OCI-LY7 (cell line): Measurements from ENCODE around the gene PATJ. TPM values are rescaled to one million over a fixed set of nuclear protein-coding genes. Genes with fewer than 3 reads are reported as not detected.
A peak's percentile ranks its signal among the peaks of the same experiment; 100 is the strongest.

Source experiments
- BruUV-seq: library from RNA; stranded (reverse); fragments of 400-500 nt; replicated peaks from 2 replicates; lab custom pipeline; 2021; lab: Mats Ljungman, UMichigan
- CTCF ChIA-PET: fragments of 300-600 bp; sonication (Branson Sonifier 250); formaldehyde crosslinking; loops from one replicate; lab custom pipeline; 2022; ENCODE audit warnings: antibody characterized with exemption; ENCODE audit not compliant: unreplicated experiment; lab: Charles Lee
- POLR2A ChIA-PET: fragments of 300-600 bp; sonication (Branson Sonifier 250); formaldehyde crosslinking; loops from one replicate; lab custom pipeline; 2022; ENCODE audit warnings: antibody characterized with exemption; lab: Charles Lee
- DNase-seq: peaks from one replicate; pipeline ENCODE4 v3.0.0-alpha.2; 2015; ENCODE audit warnings: low spot score
- H2AFZ ChIP-seq: fragments of 200-600 bp; sonication (generic), shearing (Covaris generic); 2 replicates; pipeline ENCODE4 v1.6.1; 2014; ENCODE audit warnings: mild to moderate bottlenecking, antibody characterized with exemption, low read length, moderate library complexity
- H3K27ac ChIP-seq: fragments of 200-600 bp; sonication (generic); 2 replicates; pipeline ENCODE4 v1.5.1; 2014; ENCODE audit warnings: mixed run types, low read depth, mild to moderate bottlenecking, moderate library complexity, low read length, inconsistent platforms; ENCODE audit not compliant: poor library complexity, severe bottlenecking
- H3K36me3 ChIP-seq: fragments of 200-600 bp; sonication (generic); 2 replicates; pipeline ENCODE4 v1.6.1; 2014; ENCODE audit warnings: mild to moderate bottlenecking, antibody characterized with exemption, low read length, moderate library complexity, mixed read lengths; ENCODE audit not compliant: insufficient read depth
- H3K4me1 ChIP-seq: fragments of 200-600 bp; sonication (generic); 2 replicates; pipeline ENCODE4 v1.5.1; 2014; ENCODE audit warnings: mild to moderate bottlenecking, low read length; ENCODE audit not compliant: insufficient read depth, poor library complexity, severe bottlenecking
- H3K4me2 ChIP-seq: fragments of 200-600 bp; sonication (generic); 2 replicates; pipeline ENCODE4 v1.6.1; 2014; ENCODE audit warnings: mild to moderate bottlenecking, low read length
- H3K4me3 ChIP-seq: fragments of 200-600 bp; sonication (generic); 2 replicates; pipeline ENCODE4 v1.5.1; 2014; ENCODE audit warnings: mild to moderate bottlenecking, low read depth, low read length; ENCODE audit not compliant: poor library complexity, severe bottlenecking
- H3K79me2 ChIP-seq: fragments of 200-600 bp; sonication (generic); 2 replicates; pipeline ENCODE4 v1.6.1; 2016; ENCODE audit warnings: low read depth, mild to moderate bottlenecking, low read length, moderate library complexity, mixed read lengths; ENCODE audit not compliant: insufficient read depth
- H3K9me2 ChIP-seq: fragments of 200-600 bp; sonication (generic); 2 replicates; pipeline ENCODE4 v1.6.1; 2016; ENCODE audit warnings: mild to moderate bottlenecking, low read length, mixed read lengths; ENCODE audit not compliant: insufficient read depth
- H3K9me3 ChIP-seq: fragments of 200-600 bp; sonication (generic); 2 replicates; pipeline ENCODE4 v1.6.1; 2014; ENCODE audit warnings: mild to moderate bottlenecking, mixed run types, low read length, mixed read lengths
- H4K20me1 ChIP-seq: fragments of 200-600 bp; sonication (generic); 2 replicates; pipeline ENCODE4 v1.6.1; 2014; ENCODE audit warnings: mild to moderate bottlenecking, antibody characterized with exemption, low read length, moderate library complexity, mixed read lengths; ENCODE audit not compliant: insufficient read depth
- CTCF ChIP-seq: fragments of 200-600 bp; sonication (generic); conservative IDR thresholded peaks from 2 replicates; pipeline ENCODE4 v1.5.1; 2014; ENCODE audit warnings: mild to moderate bottlenecking, antibody characterized with exemption, low read length, moderate library complexity, mixed read lengths
- EZH2phosphoT487 ChIP-seq: fragments of 200-600 bp; sonication (generic); IDR thresholded peaks from 2 replicates; pipeline ENCODE4 v1.6.1; 2018; ENCODE audit warnings: low read depth, borderline replicate concordance, mild to moderate bottlenecking, mixed run types, antibody characterized with exemption, low read length, moderate library complexity, mixed read lengths
- intact Hi-C: fragments of 100-400 bp; cut with micrococcal nuclease; formaldehyde crosslinking; loops from one replicate; pipeline ENCODE4 v1.10.0; 2022; ENCODE audit not compliant: unreplicated experiment
- total RNA-seq, 2 experiments: library from RNA; depleted of rRNA in 1 of 2; stranded (reverse); fragments of >200 nt in 1 of 2; shearing (Covaris generic) in 1 of 2; gene quantifications; 2 replicates each; pipeline ENCODE4 v1.2.3, GENCODE V29; 2014 to 2022

Gene PATJ
- total RNA-seq, 2 experiments from 2014 or later, result 0.95 to 4.0 TPM

DNA sequence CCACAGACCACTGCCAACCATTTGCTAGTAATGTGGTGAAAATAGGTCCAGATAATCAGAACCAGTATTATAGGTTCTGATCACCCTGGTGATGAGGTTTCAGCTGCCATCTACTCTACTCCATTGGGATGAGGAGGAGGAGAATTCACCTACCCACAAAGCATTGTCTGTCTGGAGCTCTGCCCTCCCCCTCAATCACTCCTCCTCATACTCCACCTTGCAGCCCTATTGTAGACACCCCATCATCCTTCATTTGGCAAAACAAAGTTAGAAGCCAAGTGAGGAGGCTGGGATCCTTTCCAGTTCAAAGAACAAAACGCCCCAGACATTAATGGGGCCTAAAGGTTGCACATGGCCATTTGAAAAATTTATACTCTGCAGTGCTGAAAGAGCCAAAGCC, 295.0 kb downstream of the PATJ start:
- CTCF ChIA-PET, result no interaction called here
- DNase-seq, result no peak
- Histone ChIP-seq H3K27ac (no peak overlapping the region), H3K9me3 (no peaks in the 10 kb centered on the region), H4K20me1 (no peaks in the 10 kb centered on the region), H3K4me3 (no peak overlapping the region), H2AFZ (no peak overlapping the region), H3K4me1 (no peaks in the 10 kb centered on the region), H3K36me3 (no peaks in the 10 kb centered on the region), H3K9me2 (no peaks in the 10 kb centered on the region), H3K79me2 (no peaks in the 10 kb centered on the region), H3K4me2 (no peak overlapping the region)
- no peak for TF ChIP-seq CTCF
- no peak for TF ChIP-seq EZH2phosphoT487
- no TSS peak for BruUV-seq
- POLR2A ChIA-PET, result interaction anchor here (0.6 kb wide), 2 partner anchors 13 to 251 kb away, joined by 3 to 6 read pairs; no protein-coding TSS in a partner anchor
- intact Hi-C loops, result no loop called here

DNA sequence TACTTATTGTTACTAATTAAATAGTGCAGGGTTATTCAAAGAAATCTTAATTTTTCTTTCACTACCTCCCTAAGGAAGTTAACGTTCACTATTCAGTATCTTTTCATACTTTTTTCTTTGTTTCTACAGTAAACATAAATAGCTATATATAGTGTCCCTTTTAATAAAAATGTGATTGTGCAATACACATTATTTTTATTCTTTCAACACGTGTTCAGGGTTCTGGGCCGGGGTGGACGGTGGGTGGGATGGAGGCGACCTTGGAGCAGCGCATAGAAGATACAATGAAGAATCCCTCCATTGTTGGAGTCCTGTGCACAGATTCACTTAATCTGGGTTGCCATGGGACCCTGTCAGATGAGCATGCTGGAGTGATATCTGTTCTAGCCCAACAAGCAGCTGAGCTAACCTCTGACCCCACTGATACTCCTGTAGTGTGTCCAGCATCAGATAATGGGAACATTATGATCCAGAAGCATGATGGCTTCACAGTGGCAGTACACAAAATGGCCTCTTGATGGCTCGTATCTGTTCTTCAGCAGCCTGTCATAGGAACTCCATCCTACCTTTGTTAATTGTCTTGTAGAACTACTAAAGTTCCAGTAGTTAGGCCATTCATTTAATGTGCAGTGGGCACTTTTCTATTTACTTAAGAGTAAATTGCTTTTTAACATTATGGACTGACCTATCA, 296.5 kb downstream of the PATJ start:
- ChIA-PET POLR2A (interaction anchor here (0.7 kb wide), 1 partner anchor 24 kb away, joined by 3 read pairs; no protein-coding TSS in a partner anchor), CTCF (no interaction called here)
- DNase-seq, result no peak
- BruUV-seq, result no TSS peak
- no peak overlapping the region for H3K4me2 ChIP-seq
- 0 out of 2 replicates have a peak, but pooled peaks have one; percentile 33 for TF ChIP-seq CTCF
- no peak for TF ChIP-seq EZH2phosphoT487
- H2AFZ ChIP-seq, result no peak overlapping the region
- H3K36me3 ChIP-seq, result no peaks in the 10 kb centered on the region
- H3K4me1 ChIP-seq, result no peaks in the 10 kb centered on the region
- no peaks in the 10 kb centered on the region for H3K9me3 ChIP-seq
- no peaks in the 10 kb centered on the region for H4K20me1 ChIP-seq
- H3K4me3 ChIP-seq, result no peak overlapping the region
- H3K9me2 ChIP-seq, result no peaks in the 10 kb centered on the region
- no peaks in the 10 kb centered on the region for H3K79me2 ChIP-seq
- H3K27ac ChIP-seq, result no peak overlapping the region
- intact Hi-C loops, result no loop called here

- BruUV-seq, result no TSS peak
- no peak for DNase-seq
- no peaks in the 10 kb centered on the region for H3K9me2 ChIP-seq
- no peak overlapping the region for H3K4me2 ChIP-seq
- POLR2A ChIA-PET, result no interaction called here
- no peaks in the 10 kb centered on the region for H3K36me3 ChIP-seq
- no peak overlapping the region for H3K4me3 ChIP-seq
- no peaks in the 10 kb centered on the region for H3K9me3 ChIP-seq
- CTCF ChIA-PET, result no interaction called here
- H3K27ac ChIP-seq, result no peak overlapping the region
- intact Hi-C loops, result no loop called here
- H3K4me1 ChIP-seq, result no peaks in the 10 kb centered on the region
- no peak overlapping the region for H2AFZ ChIP-seq
- no peaks in the 10 kb centered on the region for H4K20me1 ChIP-seq
- TF ChIP-seq CTCF (no peak), EZH2phosphoT487 (no peak)
- no peaks in the 10 kb centered on the region for H3K79me2 ChIP-seq
Measured at GRCh38 chr1:62040450-62040849, 298.2 kb downstream of the PATJ start.
